ENCODE results near the gene ODAD4.
"Not testable (repeated sequence)": the region's sequence is repeated elsewhere in the genome, so short reads cannot be mapped to it uniquely, and the experiment has no call there.

DNA sequence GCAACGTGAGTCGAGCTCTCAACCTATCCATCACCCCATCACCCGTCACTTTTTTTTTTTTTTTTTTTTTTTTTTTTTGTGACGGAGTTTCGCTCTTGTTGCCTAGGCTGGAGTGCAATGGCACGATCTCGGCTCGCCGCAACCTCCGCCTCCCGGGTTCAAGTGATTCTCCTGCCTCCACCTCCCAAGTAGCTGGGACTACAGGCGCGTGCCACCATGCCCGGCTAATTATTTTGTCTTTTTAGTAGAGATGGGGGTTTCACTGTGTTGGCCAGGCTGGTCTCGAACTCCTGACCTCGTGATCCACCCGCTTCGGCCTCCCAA is 378 bp downstream of the ODAD4 start:
- not testable (repeated sequence) for TF ChIP-seq CREB1 (IDR thresholded peaks at IDR 0.05); USF2 (IDR thresholded peaks at IDR 0.05; ENCODE audit: low read length); SAP30 (IDR thresholded peaks at IDR 0.05; ENCODE audit: insufficient read depth, insufficient replicate concordance, low read length); POLR2A (IDR thresholded peaks at IDR 0.05; ENCODE audit: control extremely low read depth in 1 of 2, low read depth in 2 of 2, low read length in 2 of 2); JUND (IDR thresholded peaks at IDR 0.05; ENCODE audit: low read length); MAX (IDR thresholded peaks at IDR 0.05); EZH2 (IDR thresholded peaks at IDR 0.05; ENCODE audit: low read depth, low read length, severe bottlenecking); SIX5 (IDR thresholded peaks at IDR 0.05; ENCODE audit: low read depth, low read length); HDAC2 (IDR thresholded peaks at IDR 0.05; ENCODE audit: borderline replicate concordance in 1 of 2, low read depth in 2 of 2, low read length in 2 of 2)
- TF ChIP-seq, protein P1, sequence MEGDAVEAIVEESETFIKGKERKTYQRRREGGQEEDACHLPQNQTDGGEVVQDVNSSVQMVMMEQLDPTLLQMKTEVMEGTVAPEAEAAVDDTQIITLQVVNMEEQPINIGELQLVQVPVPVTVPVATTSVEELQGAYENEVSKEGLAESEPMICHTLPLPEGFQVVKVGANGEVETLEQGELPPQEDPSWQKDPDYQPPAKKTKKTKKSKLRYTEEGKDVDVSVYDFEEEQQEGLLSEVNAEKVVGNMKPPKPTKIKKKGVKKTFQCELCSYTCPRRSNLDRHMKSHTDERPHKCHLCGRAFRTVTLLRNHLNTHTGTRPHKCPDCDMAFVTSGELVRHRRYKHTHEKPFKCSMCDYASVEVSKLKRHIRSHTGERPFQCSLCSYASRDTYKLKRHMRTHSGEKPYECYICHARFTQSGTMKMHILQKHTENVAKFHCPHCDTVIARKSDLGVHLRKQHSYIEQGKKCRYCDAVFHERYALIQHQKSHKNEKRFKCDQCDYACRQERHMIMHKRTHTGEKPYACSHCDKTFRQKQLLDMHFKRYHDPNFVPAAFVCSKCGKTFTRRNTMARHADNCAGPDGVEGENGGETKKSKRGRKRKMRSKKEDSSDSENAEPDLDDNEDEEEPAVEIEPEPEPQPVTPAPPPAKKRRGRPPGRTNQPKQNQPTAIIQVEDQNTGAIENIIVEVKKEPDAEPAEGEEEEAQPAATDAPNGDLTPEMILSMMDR (IDR thresholded peaks at IDR 0.05; ENCODE audit: control extremely low read depth in 1 of 3, insufficient read depth in 1 of 3, low read depth in 1 of 3, low read length in 3 of 3), result not testable (repeated sequence)

All from H1 (cell line).